Ovary (tissue), 9 donors: ENCODE results near the gene DAGLB. TPM values are rescaled to one million over a fixed set of nuclear protein-coding genes. Genes with fewer than 3 reads are reported as not detected.
"Not testable (repeated sequence)": the region's sequence is repeated elsewhere in the genome, so short reads cannot be mapped to it uniquely, and the experiment has no call there.

ENCODE experiments used
- DNase-seq, 5 donors: peaks; one replicate each; pipeline ENCODE4 v3.0.0-alpha.2; 2019 to 2020
- H3K27ac ChIP-seq, 2 donors: fragments of 200-600 bp; one replicate each; pipeline versions ENCODE4 v1.5.1 to v1.8.0; 2019 to 2022
- H3K27me3 ChIP-seq: fragments of 200-600 bp; one replicate; pipeline ENCODE4 v1.8.0; 2022
- H3K36me3 ChIP-seq: fragments of 200-600 bp; sonication (generic); one replicate; pipeline ENCODE4 v1.5.1; 2019
- H3K4me1 ChIP-seq: one replicate; pipeline ENCODE4 v1.8.1; 2013; ENCODE audit warnings: mild to moderate bottlenecking, moderate library complexity; ENCODE audit not compliant: insufficient read depth
- H3K4me3 ChIP-seq: fragments of 200-600 bp; sonication (generic); one replicate; pipeline ENCODE4 v1.5.1; 2017
- H3K9me3 ChIP-seq, 2 donors: fragments of 200-600 bp in 1 of 2; sonication (generic) in 1 of 2; one replicate each; pipeline versions ENCODE4 v1.5.1 to v1.8.1; 2013 to 2019; ENCODE audit warnings: mild to moderate bottlenecking in 1 of 2, moderate library complexity in 1 of 2
- EP300 ChIP-seq: sonication (generic); formaldehyde crosslinking; IDR thresholded peaks from one replicate; pipeline ENCODE4 v1.6.1; 2017; ENCODE audit warnings: antibody characterized with exemption
- POLR2A ChIP-seq: fragments of 450-650 bp; IDR thresholded peaks from one replicate; pipeline ENCODE4 v1.6.1; 2017; ENCODE audit warnings: antibody characterized with exemption, mild to moderate bottlenecking, moderate library complexity
- WGBS, 3 donors: extraction: QIAGEN DNeasy Blood & Tissue Kit in 1 of 3; methylation state at CpG; one replicate each; pipeline versions ENCODE4 v1.1.5 to v1.1.7; 2013 to 2017; 5-methylcytosine and 5-hydroxymethylcytosine counted together
- intact Hi-C, 4 donors: fragments of 100-400 bp; cut with DNase I; formaldehyde crosslinking; loops; one replicate each; pipeline versions ENCODE4 v1.11.0 to v1.15.1; 2022 to 2023
- polyA plus RNA-seq, 2 donors: library from polyadenylated mRNA; stranded (reverse); fragments of 200-250 nt in 1 of 2; fragments of 350-450 nt in 1 of 2; fragmentation: Illumina TruSeq in 1 of 2; extraction: RNeasy Lipid Tissue Mini Kit (QIAGEN cat#74804) in 1 of 2; gene quantifications; one replicate each; pipeline ENCODE4 v1.2.3, GENCODE V29; 2013 to 2014
- total RNA-seq, 7 donors: library from RNA; depleted of rRNA in 2 of 7; stranded (reverse); fragments of >200 nt in 2 of 7; fragmentation: NEBNext Ultra II Directional in 3 of 7; extraction: Animal tissue kit (Norgen Biotek cat#: 25700) in 3 of 7; gene quantifications; one replicate each; pipeline versions ENCODE4 v1.1.0 to v1.2.4, GENCODE V29; 2016 to 2023
- TF ChIP-seq, protein P1 (sequence below), 3 donors: fragments of 450-650 bp in 2 of 3; fragments of 200-600 bp in 1 of 3; IDR thresholded peaks; one replicate each; pipeline versions ENCODE4 v1.5.1 to v1.8.0; 2016 to 2022; ENCODE audit warnings: antibody characterized with exemption in 3 of 3, mild to moderate bottlenecking in 1 of 3
- donor health status: DM: no; HTN: no; CAD: no; lungs with moderate emphysema.
- donor health status: DM: no; HTN: no; CAD: no.
- donor health status: Bipolar disorder and iron deficiency.
- donor health status: DM: yes; HTN: yes; CAD: no.
- donor health status: DM: no; HTN: no; CAD: no.
- donor health status: DM: yes; HTN: yes; CAD: no.

DAGLB gene
- total and polyA plus RNA-seq, 9 donors: 8.8 to 22.4 (median 15.3) TPM

- WGBS, 3 donors: 87 to 91% (median 87%) methylated on average over 17 of the region's 17 CpGs
- no peaks in the 10 kb centered on the region for H3K9me3 ChIP-seq
- intact Hi-C loops: no loop called here
- H3K4me1 ChIP-seq: peaks cover 6% of the 10 kb centered on the region
- no peak for DNase-seq
- H3K4me3 ChIP-seq: no peak overlapping the region
- H3K27ac ChIP-seq: no peak overlapping the region
- no peaks in the 10 kb centered on the region for H3K36me3 ChIP-seq
- no peak for TF ChIP-seq EP300
- TF ChIP-seq, protein P1, sequence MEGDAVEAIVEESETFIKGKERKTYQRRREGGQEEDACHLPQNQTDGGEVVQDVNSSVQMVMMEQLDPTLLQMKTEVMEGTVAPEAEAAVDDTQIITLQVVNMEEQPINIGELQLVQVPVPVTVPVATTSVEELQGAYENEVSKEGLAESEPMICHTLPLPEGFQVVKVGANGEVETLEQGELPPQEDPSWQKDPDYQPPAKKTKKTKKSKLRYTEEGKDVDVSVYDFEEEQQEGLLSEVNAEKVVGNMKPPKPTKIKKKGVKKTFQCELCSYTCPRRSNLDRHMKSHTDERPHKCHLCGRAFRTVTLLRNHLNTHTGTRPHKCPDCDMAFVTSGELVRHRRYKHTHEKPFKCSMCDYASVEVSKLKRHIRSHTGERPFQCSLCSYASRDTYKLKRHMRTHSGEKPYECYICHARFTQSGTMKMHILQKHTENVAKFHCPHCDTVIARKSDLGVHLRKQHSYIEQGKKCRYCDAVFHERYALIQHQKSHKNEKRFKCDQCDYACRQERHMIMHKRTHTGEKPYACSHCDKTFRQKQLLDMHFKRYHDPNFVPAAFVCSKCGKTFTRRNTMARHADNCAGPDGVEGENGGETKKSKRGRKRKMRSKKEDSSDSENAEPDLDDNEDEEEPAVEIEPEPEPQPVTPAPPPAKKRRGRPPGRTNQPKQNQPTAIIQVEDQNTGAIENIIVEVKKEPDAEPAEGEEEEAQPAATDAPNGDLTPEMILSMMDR (IDR thresholded peaks at IDR 0.05): no peak
- TF ChIP-seq POLR2A: no peak
- H3K27me3 ChIP-seq: no peaks in the 10 kb centered on the region
Measured at GRCh38 chr7:6402041-6402440, 45.7 kb downstream of the DAGLB start.

DNA sequence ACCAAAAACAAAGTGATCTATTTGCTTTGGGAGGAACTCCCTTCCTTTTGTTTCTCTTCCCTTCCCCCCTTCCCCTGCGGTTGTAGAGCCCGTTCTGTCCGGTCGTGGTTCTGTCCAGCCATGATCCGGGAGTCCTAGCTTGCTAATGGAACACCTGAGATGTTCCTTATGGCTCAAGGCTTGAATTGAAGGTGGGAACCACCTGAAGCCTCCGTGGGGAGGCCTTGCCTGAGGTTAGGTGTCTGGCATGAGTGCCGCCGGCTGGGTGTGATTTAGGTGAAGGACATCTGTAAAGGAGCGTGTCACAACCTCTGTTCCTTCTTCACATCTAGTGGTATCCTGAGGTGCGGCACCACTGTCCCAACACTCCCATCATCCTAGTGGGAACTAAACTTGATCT is 46.2 kb downstream of the DAGLB start:
- H3K4me1 ChIP-seq: peaks cover 6% of the 10 kb centered on the region
- DNase-seq: no peak
- H3K36me3 ChIP-seq: no peaks in the 10 kb centered on the region
- intact Hi-C loops: no loop called here
- WGBS, 3 donors: 84 to 92% (median 90%) methylated on average over 10 of the region's 10 CpGs
- no peaks in the 10 kb centered on the region for H3K9me3 ChIP-seq
- TF ChIP-seq, protein P1 (IDR thresholded peaks at IDR 0.05): no peak
- TF ChIP-seq EP300 (no peak), POLR2A (no peak)
- no peak overlapping the region for H3K4me3 ChIP-seq
- H3K27me3 ChIP-seq: no peaks in the 10 kb centered on the region
- no peak overlapping the region for H3K27ac ChIP-seq

- H3K36me3 ChIP-seq, H3K27me3 ChIP-seq, H3K4me3 ChIP-seq, intact Hi-C loops, H3K4me1 ChIP-seq, H3K27ac ChIP-seq, DNase-seq, H3K9me3 ChIP-seq: not testable (repeated sequence)
- 86 to 88% (median 88%) methylated on average over 19 of the region's 19 CpGs for WGBS, 3 donors
Measured at GRCh38 chr7:6400243-6401105, 47.3 kb downstream of the DAGLB start.

DNA sequence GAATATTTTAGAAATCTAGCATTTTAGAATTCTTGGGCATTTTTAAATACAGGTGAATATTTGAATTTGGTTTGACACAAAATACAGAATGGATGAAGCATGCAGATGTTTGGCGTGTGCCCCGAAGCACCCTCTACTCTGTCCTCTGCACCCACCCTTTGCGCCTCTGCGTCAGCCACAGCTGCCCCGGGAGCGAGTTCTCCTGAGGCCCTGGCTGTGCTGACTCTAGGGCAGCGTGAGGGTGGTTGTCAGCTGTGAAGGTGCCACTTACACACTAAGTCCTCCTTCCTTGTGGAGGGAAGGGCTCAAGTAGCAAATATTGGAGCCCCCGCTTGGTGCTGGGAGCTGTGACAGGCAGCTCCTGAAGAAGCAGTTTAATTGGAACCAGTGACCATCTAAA is 48.4 kb downstream of the DAGLB start:
- H3K36me3 ChIP-seq: no peaks in the 10 kb centered on the region
- H3K4me1 ChIP-seq: peaks cover 6% of the 10 kb centered on the region
- DNase-seq: no peak

GRCh38 chr7:6398943-6399342 is 48.8 kb downstream of the DAGLB start:
- no peaks in the 10 kb centered on the region for H3K36me3 ChIP-seq
- intact Hi-C loops: no loop called here
- no peak overlapping the region for H3K4me3 ChIP-seq
- H3K27me3 ChIP-seq: no peaks in the 10 kb centered on the region
- no peak for DNase-seq
- no peak overlapping the region for H3K27ac ChIP-seq
- H3K4me1 ChIP-seq: peaks cover 6% of the 10 kb centered on the region
- WGBS, 3 donors: 41 to 42% (median 41%) methylated on average over 12 of the region's 12 CpGs
- H3K9me3 ChIP-seq: no peaks in the 10 kb centered on the region
- TF ChIP-seq POLR2A: no peak
- TF ChIP-seq EP300: no peak
- TF ChIP-seq, protein P1 (IDR thresholded peaks at IDR 0.05): no peak

More for the DNA sequence above, 48.4 kb downstream of the DAGLB start:
- intact Hi-C loops: no loop called here
- TF ChIP-seq, protein P1 (IDR thresholded peaks at IDR 0.05): no peak
- H3K4me3 ChIP-seq: no peak overlapping the region
- no peaks in the 10 kb centered on the region for H3K27me3 ChIP-seq
- H3K9me3 ChIP-seq: no peaks in the 10 kb centered on the region
- no peak overlapping the region for H3K27ac ChIP-seq
- 86 to 89% (median 87%) methylated on average over 8 of the region's 8 CpGs for WGBS, 3 donors

DNA sequence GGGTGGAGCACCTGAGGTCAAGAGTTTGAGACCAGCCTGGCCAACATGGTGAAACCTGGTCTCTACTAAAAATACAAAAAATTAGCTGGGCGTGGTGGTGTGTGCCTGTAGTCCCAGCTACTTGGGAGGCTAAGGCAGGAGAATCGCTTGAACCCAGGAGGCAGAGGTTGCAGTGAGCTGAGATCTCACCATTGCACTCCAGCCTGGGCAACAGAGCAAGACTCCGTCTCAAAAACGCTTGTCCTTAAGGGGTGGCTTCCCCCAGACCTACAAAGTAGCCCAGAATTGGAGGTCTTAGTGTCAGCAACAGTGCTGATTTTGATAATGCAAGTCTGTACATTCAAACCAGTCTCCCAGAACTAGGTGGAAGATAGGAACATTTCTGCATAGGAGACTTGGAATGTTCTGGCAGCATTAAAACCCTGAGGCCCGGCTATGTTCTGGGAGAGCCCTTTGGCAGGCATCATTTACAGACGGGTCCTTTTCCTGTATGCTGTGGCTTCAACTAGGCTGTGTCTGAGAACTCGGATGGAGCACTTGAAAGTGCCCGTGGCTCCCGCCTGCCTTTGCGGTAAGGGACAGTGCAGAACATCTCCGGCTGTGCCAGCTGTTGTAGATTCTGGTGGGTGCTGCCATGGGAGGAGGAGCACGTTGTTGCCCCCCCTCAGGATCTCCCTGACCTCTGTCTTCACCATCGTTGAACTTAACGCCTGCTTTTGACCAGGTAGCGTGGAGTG is 49.8 kb downstream of the DAGLB start:
- 65 to 80% (median 69%) methylated on average over 15 of the region's 15 CpGs for WGBS, 3 donors
- H3K27me3 ChIP-seq, H3K27ac ChIP-seq, DNase-seq, H3K9me3 ChIP-seq, intact Hi-C loops, H3K36me3 ChIP-seq, H3K4me3 ChIP-seq: not testable (repeated sequence)
- H3K4me1 ChIP-seq: peaks cover 13% of the 10 kb centered on the region
